SHP77 treated with DMSO at 0.1 percent for 48 hours (cell line): ENCODE measurements around the gene NCAPG.
"Not testable (repeated sequence)": the region's sequence is repeated elsewhere in the genome, so short reads cannot be mapped to it uniquely, and the experiment has no call there.

Experiments used
- DNase-seq: peaks from one replicate; lab custom pipeline; 2025; lab: John Stamatoyannopoulos, UW

NCAPG gene

DNA sequence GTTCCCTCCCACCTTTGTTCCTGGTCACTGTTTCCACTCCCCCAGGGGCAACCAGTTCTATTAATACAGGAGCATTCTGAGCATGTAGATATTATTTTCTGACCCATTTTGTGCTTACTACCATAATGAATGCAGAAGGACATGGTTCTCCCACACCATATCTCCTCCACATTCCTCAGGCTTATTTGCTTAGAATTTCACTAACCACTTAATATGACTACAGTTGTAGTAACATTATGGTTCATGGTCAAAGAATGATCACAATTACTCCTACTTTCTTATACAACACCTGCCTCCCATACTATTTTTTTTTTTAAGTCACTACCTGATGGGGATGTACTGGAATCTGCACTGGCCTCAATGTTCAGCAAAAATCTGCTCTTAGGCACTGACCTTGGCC, 21.8 kb upstream of the NCAPG start:
- no peak for DNase-seq

DNA sequence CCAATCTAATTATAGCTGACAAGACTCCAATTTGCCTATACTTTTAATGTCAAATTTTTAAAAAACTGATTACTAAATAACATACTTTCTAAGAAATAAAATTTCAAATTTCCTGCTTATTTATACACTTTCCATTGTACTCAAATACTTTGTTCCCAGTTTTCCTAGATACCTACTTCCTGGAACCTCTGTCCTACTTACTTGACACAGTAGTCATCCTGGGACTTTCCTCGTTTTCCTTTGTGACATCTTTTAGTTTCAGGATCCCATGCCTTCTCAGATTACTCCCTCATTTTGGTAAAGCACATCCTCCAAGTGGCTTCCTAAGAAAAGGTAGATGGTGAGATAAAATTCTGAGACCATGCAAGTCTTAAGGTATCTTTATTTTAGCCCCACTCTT, 16.0 kb upstream of the NCAPG start:
- DNase-seq = no peak

DNA sequence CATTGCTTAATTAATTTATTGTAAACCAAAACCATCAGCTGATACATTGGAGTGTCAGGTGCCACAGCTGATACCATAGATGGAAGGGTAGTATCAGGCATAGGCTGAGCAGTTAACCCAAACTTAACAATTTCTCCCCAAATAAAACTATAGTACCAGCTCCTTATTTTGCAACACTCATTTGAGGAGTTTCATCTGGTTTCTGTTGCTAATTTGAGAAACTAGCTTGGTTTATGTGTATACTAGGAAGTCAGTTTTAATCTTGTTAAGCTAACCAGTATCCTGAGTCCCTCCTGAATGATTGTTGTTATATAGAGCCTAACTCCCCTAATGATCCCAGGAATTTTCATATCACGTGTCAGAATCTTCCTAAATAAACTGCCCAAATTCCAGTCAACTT, 13.0 kb upstream of the NCAPG start:
- no peak for DNase-seq

DNA sequence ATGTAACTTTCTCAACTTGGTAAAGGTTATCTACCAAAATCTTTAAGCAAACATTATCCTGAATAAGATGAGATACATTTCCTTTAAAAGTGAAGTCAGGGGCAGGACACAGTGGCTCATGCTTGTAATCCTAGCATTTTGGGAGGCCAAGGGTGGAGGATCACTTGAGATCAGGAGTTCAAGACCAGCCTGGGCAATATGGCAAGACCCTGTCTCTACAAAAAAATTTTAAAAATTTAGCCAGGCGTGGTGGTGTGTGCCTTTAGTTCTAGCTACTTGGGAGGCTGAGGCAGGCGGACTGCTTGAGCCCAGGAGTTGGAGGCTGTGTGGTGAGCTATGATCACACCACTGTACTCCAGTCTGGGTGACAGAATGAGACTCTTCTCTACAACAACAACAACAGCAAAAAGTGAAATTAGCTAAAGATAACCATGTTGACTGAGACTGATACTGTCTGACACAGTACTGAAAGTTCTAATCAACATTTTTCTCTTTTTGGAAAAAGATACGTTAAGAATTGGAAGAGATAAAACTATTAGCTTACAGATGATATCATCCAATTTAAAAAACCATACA, 5.1 kb upstream of the NCAPG start:
- DNase-seq = no peak

DNA sequence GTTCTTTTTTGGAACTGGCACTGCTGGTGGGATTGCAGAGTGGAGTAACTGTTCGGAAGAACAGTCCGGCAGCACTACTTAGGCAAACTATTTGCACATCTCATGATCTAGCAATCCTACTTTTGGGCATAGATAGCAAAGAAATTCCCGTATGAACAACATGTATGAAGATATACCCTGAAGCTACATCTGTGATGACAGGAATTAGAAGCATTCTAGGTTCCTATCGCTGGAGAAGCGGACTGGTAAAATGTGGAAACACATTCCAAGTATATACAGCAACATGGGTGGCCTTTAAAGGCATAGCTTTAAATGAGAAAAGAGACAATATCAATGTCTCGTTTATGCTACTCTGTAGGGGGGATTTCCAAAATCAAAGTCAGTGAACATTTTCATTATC, 3.3 kb upstream of the NCAPG start:
- no peak for DNase-seq

DNA sequence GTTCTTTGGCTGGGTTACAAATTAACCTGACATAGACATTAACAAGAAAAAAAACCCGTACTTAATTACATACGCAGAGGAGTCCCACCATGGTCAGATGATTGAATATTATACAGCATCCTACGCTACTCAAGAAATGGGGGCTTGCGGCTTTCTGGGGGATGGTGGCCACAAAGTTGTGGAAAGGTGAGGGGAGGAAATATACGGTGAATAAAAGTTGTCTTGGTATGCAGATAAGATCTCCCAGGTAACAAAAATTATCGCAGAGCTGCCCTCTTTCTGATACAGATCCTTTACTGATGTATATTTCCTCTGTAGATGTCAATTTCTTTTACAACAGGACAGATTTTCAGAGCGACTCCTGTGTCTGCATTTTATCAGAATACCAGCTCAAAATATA, 1.1 kb upstream of the NCAPG start:
- DNase-seq = no peak

DNA sequence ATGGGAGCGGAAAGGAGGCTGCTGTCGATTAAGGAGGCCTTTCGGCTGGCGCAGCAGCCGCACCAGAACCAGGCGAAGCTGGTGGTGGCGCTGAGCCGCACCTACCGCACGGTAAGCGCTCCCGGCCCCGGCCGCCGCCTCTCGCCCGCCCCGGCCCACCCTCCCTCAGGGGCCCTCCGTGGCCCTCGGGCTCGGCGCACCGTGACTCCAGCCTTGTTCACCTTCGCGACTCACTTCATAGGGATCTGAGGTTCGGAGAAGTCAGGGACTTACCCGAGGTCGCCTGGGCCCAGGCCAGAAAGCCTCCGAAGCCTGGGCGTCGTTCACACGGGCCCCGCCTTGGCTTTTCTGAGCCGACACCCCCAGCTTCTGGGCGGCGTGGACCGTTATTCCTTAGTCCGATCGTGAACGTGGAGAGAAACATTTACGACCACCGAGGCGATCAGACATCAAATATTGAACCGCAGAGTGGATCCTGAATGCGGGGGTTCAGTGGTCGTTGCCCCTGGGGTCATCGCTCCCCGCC, 362 bp downstream of the NCAPG start:
- no peak for DNase-seq

DNA sequence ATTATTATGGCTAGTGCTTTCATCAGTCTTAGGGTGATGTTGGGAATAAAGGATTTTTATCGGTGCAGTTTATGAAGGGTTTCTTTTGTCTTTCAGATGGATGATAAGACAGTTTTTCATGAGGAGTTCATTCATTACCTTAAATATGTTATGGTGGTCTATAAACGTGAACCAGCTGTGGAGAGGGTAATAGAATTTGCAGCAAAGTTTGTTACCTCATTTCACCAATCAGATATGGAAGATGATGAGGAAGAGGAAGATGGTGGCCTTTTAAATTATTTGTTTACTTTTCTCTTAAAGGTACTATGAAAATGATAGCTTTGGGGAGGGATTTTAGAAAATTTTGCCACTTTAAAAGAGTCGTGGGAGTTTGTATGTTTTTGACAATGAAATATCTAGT, 1.3 kb downstream of the NCAPG start:
- DNase-seq = no peak

DNA sequence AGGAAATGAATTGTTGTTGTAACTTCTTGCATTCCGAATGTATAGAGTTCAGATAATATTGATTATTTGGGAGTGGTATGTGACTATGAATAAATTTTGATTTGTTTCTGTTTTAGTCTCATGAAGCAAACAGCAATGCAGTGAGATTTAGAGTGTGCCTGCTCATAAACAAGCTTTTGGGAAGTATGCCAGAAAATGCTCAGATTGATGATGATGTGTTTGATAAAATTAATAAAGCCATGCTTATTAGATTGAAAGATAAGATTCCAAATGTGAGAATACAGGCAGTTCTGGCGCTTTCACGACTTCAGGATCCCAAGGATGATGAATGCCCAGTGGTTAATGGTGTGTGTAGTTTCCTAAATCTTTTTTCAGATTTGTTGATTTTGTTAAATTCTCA, 2.0 kb downstream of the NCAPG start:
- DNase-seq = no peak

DNA sequence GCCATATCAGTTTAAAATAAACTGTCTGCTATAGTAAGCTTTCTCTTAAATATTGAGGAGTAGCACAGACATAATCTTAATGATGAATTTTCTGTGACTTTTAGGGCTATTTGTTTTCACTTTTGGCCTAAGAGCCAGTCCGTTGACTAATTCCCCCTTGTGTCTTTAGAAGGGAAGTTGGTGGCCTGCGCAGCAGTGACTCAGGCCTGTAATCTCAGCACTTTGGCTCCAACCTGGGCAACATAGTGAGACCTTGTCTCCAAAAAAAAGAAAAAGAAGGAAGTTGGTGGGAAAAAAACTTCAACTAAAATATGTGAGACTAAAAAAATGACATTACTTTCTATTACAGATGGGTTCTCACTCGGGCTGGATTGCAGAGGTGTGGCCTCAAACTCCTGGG, 3.4 kb downstream of the NCAPG start:
- DNase-seq = no peak

DNA sequence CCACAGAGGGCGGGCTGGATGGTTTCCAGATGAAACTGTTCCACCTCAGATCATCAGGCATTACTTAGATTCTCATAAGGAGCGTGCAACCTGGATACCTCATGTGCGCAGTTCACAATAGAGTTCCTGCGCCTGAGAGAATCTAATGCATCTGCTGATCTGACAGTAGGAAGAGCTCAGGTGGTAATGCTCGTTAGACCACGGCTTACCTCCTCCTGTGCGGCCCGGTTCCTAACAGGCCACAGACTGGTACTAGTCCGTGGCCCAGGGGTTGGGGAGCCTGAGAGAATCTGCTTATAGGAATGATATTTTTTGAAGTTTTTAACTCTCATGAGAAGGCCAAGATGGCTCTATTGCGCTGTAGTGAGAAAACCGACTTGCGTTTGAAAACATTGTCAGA, 5.4 kb downstream of the NCAPG start:
- DNase-seq = no peak

DNA sequence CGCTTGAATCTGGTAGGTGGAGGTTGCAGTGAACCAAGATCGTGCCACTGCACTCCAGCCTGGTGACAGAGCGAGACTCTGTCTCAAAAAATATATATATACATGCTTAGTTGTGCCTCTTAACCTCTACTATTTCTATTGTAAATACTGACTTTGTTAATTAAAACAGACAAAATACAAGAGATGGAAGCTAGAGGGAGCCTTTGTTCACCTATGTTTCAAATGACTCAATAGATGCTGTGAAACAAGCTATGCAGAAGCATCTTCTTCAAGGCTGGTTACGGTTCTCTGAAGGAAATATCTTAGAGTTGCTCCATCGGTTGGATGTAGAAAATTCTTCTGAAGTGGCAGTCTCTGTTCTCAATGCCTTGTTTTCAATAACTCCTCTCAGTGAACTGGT, 6.2 kb downstream of the NCAPG start:
- peak; percentile 12 for DNase-seq

DNA sequence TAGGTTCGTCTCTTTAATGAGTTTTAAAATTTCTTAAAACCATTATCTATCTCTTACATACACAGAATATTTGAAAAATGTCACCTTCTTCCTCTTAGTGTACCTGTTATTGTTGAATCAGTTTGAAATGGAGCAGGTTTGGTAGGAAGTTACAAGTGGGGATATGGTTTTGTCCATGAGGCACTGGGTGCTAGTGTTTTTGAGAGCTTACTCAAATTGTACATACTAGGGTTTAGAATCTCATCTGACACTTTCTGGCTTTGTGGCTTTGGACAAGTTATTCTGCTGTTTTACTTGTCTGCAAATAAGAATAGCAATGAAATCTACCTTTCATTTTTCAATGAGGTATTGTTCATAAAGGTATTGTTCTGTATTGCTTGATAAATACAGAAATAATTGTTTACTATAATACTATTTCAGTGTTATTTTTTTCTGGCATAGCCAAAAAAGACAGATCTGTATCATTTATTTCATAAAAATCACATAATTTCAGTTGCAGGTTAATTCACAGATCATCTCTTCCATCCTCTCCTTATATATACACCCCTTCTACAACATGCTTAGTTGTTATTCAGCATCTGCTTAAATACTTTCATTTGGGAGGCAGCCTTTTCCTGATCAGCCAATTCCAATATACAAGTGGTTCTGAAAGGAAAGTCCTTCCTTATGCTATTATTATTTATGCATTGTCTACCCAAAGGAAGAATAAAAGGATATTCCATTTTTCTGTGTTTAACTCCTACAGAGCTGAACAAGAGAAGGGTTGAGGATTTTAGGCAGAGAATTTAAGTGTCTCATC, 13.3 kb downstream of the NCAPG start:
- no peak for DNase-seq

DNA sequence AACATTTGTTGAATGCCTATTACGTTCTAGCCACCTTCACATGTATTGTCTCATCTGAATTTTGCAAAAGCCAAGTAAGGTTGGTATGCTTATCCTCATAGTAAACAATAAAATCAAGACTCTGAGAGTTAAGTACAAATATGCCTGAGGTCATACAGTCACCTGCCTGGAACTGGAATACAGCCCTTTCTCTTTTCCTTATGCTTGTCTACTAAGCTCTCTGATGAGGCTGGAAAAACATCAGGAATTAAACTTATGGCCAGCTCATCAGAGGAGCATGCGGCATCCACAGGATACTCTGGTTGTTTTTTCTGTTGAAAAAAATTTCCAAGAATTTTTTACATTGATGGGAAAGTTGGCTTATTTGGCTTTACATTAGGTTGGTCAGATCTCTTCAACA, 35.5 kb downstream of the NCAPG start:
- no peak for DNase-seq

DNA sequence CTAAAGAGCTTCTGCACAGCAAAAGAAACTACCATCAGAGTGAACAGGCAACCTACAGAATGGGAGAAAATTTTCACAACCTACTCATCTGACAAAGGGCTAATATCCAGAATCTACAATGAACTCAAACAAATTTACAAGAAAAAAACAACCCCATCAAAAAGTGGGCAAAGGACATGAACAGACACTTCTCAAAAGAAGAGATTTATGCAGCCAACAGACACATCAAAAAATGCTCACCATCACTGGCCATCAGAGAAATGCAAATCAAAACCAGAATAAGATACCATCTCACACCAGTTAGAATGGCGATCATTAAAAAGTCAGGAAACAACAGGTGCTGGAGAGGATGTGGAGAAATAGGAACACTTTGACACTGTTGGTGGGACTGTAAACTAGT, 39.5 kb downstream of the NCAPG start:
- DNase-seq = not testable (repeated sequence)

DNA sequence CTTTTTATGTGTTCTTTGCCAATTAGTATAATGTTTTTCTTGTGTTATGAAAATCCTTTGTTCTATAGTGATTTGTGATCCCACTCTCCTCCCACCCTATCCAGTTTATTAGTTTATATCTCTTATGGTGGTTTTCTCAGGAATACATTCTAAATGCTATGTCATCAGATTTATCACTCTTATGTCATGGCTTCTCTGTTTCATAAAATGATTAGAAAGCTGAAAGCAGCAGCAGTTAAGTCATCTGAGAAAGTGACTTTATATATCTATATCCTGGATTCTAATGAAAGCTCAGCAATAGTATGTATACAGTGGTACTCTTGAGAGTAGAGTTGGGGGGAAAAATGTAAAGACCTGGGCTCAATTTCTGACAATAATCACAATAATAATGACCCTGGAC, 41.2 kb downstream of the NCAPG start:
- no peak for DNase-seq

DNA sequence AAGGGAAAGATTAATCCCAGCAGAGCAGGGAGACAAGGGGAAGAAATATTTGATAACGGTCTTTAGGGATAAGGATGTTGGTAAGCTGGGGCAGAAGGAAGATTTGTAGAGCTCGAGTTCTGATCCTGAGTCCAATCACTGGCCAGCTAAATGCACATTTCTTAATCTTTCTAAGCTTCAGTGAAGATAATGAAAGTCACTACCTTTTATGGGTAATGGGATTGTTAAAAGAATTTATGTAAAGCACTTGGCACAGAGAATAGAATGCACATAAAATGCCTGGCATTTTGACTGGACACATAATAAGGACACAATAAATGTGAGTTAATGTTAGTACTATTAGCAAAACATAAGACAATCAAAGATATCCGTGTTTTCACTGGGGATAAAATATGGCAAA, 43.3 kb downstream of the NCAPG start:
- no peak for DNase-seq

DNA sequence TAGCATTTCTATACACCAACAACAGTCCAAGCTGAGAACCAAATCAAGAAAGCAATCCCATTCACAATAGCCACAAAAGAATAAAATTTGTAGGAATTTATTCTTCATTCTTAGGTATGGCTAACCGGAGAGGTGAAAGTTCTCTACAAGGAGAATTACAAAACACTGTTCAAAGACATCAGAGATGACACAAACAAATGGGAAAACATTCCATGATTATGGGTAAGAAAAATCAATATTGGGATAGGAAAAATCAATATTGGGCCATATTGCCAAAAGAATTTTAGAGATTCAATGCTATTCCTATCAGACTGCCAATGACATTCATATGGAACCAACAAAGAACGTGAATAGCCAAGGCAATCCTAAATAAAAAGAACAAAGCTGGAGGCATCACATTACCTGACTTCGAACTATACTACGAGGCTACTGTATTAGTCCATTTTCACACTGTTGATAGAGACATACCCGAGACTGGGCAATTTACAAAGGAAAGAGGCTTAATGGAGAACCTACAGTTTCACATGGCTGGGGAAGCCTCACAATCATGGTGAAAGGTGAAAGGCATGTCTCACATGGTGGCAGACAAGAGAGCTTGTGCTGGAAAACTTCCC, 49.1 kb downstream of the NCAPG start:
- no peak for DNase-seq

DNA sequence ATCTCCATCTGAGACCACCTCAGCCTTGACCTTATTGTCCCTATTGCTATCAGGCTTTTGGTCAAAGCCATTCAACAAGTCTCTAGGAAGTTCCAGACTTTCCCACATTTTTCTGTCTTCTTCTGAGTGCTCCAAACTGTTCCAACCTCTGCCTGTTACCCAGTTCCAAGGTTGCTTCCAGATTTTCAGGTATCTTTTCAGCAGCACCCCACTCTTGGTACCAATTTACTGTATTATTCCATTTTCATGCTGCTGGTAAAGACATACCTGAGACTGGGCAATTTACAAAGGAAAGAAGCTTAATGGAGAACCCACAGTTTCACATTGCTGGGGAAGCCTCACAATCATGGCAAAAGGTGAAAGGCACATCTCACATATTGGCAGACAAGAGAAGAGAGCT, 51.1 kb downstream of the NCAPG start:
- DNase-seq = not testable (repeated sequence)

DNA sequence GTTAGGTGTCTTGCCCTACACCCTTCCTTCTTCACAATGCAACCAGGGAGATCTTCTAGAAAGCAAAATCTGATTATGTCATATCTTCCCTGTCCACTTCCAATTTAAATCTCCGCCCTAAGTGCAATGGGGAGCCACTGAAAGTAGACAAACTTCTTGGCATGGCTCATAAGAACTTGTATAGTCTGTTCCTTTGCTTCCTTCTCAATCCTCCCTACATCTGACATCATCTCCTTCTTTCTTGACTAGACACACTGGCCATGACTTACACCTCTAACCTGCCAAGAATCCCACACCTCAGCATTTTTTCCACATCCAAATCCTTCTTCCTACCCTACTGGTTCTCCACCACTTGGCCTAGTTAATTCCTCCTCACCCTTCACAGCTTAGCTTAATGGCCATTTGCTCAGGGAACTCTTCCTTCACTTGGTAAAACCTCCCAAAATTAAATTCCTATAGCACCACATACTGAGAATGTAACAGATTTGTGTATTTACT, 55.1 kb downstream of the NCAPG start:
- no peak for DNase-seq

DNA sequence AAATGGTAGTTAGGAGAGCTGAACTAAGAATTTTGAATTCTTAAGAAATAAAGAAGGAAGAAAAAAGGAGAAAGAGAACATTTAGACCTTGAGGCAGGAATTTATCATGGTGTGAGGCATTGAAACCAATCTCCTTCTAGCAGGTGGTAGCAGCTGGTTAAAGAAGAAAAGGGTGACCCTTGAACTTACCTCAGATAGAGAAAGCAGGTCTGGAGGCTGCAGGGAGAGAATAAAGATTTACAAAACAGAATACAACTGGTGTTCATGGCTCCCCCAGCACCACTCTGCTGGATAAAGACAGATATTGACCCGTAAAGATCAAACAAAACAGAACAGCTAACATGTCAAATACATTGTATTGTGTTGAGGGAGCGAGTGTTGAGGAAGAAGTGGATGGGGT, 56.0 kb downstream of the NCAPG start:
- no peak for DNase-seq

DNA sequence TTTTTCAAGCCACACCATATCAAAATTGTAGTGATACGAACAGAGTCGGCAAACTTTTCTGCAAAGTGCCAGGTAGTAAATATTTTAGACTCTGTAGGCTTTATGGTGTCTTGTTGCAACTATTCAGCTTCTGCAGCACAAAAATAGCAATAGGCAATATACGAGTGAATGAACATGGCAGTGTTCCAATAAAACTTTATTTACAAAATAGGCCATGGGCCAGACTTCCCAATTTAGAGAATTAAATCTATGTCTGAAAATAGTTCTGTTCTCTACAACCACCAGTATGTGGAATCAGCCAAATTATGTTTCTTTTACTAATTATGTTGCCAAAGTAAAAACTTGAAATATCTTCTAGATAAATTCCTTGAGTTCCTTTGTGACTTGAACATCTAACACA, 56.5 kb downstream of the NCAPG start:
- DNase-seq = no peak

DNA sequence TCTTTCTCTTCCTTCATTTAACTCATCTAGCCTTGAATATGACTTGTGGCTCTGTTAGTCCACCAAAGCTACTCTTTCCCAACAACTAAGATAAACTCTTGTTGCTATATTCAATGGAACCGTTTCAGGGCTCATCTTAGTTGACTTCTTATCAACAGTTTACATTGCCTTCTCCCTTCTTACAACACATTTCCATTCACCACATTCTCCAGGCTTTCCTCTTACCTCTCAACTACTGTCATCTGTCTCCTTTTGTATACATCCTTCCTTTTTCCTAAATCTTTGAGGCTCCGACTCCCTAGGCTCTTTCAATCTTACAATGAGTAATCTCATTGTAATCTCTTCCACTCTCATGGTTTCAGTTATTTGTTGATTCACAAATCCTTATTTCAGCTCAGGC, 58.5 kb downstream of the NCAPG start:
- no peak for DNase-seq
